Activated T-cell treated with anti-CD3 and anti-CD28 coated beads for 48 hours (primary cell): ENCODE measurements around the gene DTL.

Experiments
- DNase-seq: peaks from one replicate; pipeline ENCODE4 v3.0.0-alpha.2; 2020; ENCODE audit warnings: low read depth

DTL gene

DNA sequence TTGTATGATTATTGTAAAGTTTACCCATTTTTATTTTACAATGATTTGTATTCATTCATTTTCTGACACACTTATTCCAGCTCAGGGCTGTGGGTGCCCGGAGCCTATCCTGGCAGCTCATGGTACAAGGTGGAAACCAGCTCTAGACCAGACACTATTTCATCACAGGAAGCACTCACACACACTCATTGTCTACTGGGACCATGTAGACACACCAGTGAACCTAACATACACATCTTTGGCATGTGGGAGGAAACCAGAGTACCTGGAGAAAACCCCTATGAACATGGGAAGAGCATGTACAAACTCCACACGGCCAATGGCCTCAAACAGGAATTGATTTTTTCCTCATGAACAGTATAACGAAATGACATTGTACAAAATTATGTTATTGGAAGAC lies 2.4 kb downstream of the DTL start:
- DNase-seq, result no peak

DNA sequence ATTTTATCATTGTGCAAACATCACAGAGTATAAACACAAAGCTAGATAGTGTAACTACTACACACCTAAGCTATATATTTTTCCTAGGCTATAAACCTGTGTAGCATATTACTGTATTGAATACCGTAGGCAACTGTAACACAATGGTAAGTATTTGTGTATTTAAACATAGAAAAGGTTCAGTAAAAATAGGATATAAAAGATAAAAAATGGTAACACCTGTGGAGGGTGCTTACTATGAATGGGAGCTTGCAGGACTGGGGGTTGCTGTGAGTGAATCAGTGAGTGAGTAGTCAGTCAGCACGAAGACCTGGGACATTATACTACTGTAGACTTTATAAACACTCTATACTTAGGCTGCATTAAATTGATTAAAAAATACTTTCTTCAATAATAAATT lies 4.1 kb downstream of the DTL start:
- DNase-seq, result no peak

DNA sequence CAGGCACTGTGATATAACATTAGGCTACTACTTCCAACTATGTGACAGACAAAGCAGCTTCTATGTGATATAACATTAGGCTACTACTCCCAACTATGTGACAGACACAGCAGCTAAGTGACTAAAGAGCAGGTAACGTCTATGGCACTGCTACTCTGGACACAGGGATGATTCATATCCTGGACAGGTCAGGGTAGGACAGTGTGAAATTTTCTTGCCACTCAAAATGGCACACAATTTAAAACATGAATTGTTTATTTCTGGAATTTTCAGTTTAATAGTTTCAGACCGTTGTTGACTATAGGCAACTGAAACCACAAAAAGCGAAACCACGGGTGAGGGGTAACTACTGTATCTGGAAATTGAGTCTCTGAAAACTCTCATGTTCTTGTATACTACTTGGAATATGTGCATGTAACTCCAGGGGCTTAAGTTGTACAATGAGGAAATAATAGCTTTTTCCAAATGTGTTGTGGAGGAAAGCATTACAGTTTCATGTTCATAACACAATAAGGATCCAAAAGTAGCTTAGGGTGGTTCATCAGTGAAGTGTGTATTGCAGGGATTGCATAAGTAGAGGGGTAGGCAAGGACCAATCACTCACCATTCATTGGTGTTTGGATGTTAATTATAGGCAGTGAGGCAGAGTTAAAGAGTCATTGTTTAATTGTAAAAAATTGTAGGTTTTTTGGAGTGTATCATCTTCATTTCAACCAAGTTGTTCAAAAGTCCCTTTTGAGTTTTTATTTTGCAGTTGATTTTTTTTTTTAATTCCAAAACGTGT lies 5.3 kb downstream of the DTL start:
- no peak for DNase-seq

DNA sequence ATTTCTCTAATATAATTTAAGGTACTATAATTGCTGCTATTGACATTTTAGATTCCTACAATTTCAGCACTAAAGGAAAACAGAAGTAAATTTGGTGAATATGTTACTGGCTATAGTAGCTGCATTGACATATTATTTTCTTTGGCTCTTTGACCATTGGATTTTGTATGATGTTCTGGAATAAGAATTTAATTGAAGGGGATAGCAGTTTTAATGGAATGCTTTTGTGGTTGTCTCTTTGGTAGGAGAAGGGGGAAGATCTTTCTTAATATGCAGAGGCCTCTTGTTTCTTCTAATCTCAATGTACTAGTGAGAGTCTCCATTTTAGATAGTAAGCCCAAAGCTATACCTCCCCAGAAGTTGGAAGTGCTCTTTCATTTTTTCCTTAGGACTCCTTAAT lies 6.9 kb downstream of the DTL start:
- no peak for DNase-seq

DNA sequence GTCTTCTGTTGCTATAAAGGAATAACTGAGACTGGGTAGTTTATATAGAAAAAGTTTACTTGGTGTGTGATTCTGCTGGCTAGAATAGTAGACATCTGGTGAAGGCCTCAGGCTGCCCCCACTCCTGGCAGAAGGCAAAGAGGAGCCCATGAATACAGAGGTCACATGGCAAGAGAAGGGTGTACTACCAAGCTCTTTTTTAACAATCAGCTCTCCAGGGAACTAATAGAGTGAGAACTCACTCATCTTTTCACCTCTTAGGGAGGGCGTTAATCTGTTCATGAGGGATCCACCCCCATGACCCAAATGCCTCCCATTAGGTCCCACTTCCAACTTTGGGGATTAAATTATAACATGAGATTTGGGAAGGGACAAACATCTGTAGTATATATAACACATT lies 9.3 kb downstream of the DTL start:
- no peak for DNase-seq

DNA sequence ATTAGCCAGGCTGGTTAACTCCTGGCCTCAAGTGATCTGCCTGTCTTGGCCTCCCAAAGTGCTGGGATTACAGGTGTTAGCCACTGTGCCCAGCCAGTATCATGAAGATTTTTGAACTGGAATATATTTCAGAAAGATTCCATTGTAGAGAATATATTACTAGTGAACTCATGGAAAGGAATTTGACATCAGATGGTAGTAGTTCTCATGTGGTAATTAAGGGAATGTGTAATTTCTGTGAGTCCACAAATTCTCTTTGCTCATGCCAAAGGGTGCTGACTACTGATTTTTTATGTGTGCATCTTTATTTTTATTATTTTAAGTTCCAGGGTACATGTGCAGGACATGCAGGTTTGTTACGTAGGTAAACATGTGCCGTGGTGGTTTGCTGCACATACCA lies 10.4 kb downstream of the DTL start:
- no peak for DNase-seq

DNA sequence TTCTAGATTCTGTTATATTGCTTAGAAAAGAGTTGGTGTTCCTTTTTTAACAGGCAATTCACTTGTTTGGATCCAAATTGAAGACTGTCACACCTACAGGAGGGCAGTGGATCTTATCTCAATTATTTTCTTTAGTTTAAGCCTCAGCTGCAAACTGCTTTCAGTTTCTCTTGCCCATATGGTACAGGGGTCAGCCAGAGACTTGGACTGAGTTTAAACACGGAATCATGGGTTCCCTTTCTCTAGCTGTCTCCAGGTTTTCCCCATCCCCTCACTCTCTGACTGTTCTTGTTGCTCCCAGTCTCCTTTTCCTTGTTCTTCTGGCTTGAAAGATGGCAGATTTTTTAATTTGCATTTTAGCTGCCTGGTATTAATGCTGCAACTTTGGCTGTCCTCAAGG lies 18.4 kb downstream of the DTL start:
- DNase-seq, result no peak

DNA sequence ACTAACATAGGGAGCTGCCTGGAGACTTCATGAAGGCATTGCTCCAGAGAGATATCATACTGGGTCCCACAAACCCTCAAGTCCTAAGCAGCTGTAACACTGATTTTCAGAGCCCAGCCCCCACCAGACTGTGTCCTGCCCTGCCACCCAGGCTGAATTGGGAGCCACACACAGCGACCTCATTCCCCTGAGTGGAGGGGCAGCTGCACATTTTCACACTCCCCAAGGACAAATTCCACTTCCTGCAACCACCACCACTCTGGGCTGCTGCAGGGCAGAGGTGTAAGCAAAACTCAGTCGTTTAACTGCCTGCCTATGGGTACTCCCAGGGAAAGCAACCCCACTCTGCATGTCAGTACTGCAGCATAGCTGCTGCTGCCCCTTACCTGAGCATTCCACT lies 19.8 kb downstream of the DTL start:
- DNase-seq, result no peak

DNA sequence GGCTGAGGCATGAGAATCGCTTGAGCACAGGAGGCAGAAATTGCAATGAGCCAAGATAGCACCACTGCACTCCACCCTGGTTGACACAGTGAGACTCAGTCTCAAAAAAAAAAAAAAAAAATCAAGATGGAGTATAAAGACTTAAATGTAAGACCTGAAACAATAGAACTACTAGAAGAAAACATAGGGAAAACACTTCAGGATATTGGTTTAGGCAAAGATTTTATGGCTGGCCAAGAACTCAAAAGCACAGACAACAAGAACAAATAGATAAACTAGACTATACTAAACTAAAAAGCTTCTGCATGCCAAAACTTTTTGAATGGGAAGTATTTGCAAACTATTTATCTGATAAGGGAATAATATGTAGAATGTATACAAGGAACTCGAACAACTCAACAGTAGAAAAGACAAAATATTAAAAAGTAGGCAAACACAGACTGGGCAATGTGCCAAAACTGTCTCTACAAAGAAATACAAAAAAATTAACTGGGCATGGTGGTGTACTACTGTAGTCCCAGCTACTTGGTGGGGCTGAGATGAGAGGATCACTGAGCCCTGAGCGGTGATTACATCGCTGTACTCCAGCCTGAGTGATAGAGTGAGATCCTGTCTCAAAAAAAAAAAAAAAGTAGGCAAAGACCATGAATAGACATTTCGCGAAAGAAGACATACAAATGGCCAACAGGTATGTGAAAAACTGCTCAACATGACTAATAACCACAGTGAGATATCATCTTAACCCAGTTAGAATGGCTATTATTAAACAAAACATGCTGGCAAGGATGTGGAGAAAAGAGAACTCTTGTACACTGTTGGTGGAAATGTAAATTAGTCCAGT lies 25.3 kb downstream of the DTL start:
- DNase-seq, result no peak

DNA sequence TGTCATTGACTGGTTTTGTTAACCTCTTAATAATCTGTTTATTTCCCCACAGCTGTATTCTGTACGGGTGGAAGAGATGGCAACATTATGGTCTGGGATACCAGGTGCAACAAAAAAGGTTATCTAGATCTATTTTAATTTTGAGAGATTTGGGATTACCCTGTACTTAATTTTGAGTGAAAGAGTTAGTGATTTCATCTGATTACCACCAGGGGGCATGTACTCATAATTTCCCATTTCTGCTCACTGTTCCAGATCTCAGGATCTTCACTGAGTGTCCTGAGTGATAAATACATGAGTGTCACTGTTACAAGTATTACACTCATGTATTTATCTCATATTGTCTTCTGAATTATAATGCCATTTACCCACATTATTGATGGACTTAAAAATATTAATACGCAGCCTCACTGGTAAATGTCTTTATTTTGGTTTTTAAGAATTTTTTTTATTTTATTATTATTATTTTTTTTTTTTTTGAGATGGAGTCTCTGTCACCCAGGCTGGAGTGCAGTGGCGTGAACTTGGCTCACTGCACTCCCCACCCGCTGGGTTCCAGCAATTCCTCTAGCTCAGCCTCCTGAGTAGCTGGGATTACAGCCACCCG lies 27.4 kb downstream of the DTL start:
- DNase-seq, result no peak

DNA sequence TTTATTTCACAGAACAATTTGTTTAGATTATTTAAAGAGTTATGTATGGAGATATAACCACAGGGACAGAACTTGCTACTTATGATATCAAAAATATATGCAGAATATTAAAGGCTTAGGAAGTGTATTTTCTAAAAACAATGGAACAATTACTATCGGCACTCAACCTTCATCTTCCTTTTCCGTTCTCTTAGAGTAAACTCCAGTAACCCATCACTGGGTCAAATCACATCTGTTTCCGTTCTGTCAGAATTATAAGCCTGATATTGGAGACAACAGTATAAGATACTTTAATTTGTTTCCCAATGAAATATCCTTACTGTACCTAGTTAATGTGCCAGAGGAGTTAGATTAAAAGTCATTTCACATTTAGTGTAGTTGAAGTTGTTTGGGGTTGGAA lies 32.2 kb downstream of the DTL start:
- DNase-seq, result no peak

DNA sequence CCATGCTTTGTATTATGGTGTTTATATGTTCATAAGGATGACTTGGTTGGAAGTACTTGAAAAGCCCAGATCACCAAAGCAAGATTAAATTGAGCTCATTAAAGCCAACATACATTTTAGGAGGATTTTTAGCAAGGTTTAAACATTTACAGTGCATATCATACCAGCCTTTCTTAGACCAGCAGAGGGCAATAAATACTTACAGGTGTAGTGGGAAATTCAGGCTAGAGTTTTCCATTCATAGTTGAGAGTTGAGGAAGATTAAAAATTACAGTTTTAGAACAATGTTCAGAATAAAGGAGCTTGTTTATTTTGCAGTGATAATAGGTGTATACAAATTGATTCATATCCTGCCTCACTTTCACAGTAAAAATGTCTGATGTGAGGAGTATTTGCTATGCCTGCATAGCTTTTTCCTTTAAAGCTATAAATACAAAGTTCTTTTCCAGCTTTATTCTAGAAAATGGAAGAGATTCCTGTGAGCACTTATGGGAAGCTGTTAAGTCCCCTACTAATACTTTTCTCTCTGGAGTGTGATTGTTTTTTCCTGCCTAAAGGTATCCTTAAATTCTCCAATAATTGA lies 35.3 kb downstream of the DTL start:
- DNase-seq, result no peak

DNA sequence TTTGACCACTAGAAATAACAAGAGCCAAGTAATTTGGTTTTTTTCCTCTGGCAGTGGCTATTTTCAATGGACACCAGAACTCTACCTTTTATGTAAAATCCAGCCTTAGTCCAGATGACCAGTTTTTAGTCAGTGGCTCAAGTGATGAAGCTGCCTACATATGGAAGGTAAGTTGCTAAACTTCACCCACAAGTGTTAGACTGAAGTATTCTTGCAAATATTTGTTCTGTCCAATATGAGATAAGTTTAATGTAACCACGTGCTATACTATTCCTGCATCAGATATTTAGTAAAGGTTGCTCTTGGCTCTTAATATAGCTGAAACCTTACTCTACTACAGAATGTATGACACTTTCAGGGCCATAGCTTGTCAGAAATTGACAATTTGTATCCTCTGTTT lies 36.5 kb downstream of the DTL start:
- no peak for DNase-seq

DNA sequence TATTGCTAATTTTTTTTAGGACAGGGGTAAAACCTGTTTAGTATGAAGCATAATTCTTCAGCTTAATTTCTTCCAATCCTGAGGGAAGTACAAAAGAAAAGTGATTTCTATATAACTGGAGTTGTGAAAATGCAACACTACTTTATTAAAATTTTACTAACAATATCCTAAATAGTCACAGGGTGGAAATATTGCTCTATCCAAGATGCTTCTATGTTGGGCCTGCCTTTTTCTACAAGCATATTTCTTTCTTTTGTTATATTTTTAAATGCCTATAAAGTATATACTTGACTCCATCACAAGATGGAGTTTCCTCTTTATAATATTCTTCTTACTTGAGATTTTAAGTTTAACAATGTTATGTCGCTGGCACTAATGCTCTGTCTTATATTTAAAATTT lies 37.9 kb downstream of the DTL start:
- no peak for DNase-seq

DNA sequence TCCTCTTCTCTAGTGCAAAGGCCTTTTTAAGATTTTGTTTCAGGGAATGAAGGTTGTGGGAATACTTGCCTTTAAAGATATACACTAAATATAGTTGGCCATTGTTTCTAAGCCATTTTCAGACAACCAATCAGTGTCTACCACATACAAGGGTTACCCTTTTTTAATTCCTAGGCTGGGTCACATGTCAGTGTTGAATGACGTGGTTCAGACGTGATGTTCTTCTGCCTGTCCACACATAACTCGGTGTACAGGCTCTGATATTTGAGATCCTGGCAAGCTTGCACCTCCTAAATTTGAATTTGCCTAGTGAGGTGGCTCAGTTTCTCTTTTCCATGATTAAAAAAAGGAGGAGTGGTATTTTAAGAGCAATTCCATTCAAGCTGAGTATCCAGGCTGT lies 38.8 kb downstream of the DTL start:
- no peak for DNase-seq

DNA sequence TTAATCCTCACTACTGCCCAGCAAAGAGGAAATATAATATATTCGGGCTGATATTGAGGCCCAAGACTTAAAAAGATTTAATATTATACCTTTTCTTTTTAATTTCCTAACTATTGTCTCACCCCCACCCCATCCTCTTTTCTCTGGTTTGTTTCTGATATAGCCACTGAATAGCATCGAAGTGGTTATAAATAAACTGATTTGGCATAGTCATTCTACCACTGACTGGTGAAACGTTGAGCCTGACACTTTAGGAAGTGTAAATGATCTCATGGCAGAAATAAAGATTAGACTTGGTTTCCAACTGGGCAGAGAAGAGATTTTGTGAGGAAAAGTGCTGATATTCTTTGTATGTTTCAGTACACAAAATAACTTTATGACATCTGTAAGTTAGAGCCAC lies 39.3 kb downstream of the DTL start:
- DNase-seq, result no peak

DNA sequence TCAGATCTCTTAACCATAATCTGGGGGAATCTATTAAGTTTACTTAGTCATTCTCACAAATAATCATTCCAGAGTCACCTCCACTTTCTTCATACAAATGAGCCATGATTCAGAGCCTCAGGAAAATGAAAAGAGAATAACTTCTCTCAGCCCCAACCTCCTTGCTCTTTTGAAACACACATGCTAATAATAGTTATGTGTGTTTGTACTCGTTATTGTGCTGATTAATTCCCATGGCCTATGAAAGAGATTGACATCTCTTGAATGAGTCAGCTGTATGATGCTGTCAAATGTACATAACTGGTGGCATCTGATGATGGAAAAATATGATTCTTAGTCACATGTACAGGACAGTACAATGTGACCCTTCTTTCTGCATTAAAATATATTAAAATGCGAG lies 41.5 kb downstream of the DTL start:
- no peak for DNase-seq

DNA sequence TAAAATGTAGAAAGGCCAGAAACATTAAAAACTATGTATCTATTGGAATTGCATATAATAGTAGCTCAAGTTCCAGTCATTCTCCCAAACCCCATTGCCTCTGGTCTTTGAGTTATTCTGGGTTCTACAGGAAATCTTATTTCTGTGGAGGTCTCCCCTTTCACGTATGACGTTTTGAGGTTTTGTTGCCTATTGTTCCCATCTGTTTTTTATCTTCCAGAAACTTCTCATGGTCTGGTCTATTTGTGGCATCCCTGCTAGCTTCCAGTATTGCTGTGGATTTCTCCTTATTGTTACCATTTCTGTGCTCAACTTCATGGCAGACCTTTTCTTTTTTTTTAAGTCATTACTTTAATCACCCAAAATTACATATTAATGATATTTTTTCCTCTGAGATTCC lies 43.3 kb downstream of the DTL start:
- no peak for DNase-seq

DNA sequence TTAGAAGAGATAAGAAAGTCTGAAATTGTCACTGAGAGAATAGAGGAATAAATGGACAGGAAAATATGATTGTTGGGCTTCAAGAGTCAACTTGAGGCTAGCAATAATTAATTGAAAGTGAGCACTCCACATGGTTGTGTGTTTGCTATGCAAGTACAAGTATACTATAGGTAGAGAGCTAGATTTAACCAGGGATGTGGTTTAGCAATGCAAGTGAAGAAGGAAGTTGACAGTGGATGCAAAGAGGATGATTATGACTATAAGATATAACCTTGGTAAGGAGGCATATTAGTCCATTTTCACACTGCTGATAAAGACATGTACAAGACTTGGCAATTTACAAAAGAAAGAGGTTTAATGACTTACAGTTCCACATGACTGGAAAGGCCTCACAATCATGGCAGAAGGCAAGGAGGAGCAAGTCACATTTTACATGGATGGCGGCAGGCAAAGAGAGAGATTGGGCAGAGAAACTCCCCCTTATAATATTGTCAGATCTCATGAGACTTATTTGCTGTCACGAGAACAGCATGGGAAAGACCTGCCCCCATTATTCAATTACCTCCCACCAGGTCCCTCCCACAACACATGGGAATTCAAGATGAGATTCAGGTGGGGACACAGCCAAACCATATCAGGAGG lies 47.3 kb downstream of the DTL start:
- DNase-seq, result no peak

DNA sequence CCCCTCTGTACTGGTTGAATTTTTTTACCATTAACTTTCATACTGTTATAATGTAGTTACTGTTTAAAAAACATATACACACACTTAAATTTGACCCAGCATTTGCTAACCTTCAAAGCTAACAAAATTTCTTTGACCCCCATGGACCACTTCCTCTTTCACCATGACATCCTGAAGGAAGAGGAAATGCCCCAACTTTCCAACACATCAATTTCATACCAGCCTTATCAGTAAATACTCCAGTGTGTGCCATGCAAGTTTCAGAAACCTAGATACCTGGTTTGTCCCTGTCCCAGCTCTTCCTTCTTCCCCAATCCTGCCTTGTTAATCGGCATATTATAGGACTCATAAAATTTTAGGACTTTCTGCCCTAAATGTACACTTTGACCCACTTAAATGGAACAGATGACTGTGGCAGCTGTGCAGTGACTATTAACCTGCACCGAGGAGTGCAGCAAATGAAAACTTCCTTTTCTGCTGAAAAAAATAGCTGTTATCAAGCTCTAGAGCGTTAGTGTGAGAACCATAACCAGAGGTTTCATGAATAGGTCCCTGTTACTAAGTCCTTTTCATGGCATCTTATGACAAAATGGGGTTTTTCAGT lies 54.1 kb downstream of the DTL start:
- DNase-seq, result no peak

DNA sequence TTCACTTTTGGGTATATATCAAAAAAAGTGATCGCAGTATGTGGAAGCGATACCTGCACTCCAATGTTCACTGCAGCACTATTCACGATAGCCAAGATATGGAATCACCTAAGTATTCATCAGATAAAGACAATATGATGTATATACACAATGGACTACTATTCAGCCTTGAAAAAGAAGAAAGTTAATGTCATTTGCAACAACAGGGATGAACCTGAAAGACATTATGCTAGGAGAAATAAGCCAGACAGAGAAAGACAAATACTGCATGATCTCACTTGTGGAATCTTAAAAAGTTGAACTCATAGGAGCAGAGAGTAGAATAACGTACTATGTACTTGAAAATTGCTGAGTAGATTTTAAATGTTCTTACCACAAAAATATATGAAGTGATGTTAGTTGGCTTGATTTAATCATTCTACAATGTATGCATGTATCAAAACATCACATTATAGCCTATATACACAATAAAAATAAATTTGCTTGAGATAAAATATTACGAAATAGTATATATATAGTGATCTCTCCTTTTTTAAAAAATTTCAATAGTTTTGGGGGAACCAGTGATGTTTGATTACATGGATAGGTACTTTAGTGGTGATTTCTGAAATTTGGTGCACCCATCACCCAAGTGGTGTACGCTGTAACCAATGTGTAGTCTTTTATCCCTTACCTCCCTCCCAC lies 56.0 kb downstream of the DTL start:
- DNase-seq, result no peak
